Peyer's patch (tissue), 4 donors: ENCODE results near the gene ITPRIP.

Experiments used
- POLR2A ChIP-seq, 2 donors: fragments of 450-650 bp; IDR thresholded peaks; one replicate each; pipeline ENCODE4 v1.5.1; 2017; ENCODE audit warnings: antibody characterized with exemption in 2 of 2, mild to moderate bottlenecking in 2 of 2, moderate library complexity in 2 of 2
- TF ChIP-seq, protein P1 (sequence below), 6 experiments: fragments of 450-650 bp in 4 of 6; fragments of 200-600 bp in 2 of 6; sonication (generic) in 1 of 6; IDR thresholded peaks; one replicate each; pipeline ENCODE4 v1.5.1; 2017 to 2019; ENCODE audit warnings: antibody characterized with exemption in 6 of 6, mild to moderate bottlenecking in 3 of 6, moderate library complexity in 1 of 6

DNA sequence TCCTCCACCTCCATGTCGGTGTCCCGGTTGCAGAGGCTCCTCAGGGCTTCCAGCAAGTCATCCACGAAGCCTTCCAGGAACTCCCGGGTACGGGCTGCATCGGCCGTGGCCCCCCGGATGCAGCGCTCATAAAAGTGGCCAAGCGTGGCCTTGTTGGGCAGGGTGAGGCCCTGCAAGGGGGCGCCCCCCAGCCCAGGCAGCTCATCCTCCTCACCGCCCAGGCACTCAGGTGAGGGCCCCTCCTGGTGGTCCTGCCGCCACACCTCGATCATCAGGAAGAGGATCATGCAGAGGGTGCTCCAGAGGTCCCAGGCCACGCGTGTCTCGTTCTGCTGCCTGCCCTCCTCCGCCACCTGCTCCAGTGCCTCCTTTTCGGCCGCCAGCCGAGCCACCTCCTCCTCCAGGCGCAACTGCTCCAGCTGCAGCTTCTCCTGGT lies 22.8 kb downstream of the ITPRIP start:
- TF ChIP-seq, protein P1, sequence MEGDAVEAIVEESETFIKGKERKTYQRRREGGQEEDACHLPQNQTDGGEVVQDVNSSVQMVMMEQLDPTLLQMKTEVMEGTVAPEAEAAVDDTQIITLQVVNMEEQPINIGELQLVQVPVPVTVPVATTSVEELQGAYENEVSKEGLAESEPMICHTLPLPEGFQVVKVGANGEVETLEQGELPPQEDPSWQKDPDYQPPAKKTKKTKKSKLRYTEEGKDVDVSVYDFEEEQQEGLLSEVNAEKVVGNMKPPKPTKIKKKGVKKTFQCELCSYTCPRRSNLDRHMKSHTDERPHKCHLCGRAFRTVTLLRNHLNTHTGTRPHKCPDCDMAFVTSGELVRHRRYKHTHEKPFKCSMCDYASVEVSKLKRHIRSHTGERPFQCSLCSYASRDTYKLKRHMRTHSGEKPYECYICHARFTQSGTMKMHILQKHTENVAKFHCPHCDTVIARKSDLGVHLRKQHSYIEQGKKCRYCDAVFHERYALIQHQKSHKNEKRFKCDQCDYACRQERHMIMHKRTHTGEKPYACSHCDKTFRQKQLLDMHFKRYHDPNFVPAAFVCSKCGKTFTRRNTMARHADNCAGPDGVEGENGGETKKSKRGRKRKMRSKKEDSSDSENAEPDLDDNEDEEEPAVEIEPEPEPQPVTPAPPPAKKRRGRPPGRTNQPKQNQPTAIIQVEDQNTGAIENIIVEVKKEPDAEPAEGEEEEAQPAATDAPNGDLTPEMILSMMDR (IDR thresholded peaks at IDR 0.05): no peak
- no peak for TF ChIP-seq POLR2A (IDR thresholded peaks at IDR 0.05)
